IMR-90 (cell line): ENCODE data around the gene TNIP1. TPM values are rescaled to one million over a fixed set of nuclear protein-coding genes. Genes with fewer than 3 reads are reported as not detected.

Experiments used
- ATAC-seq: fragments of 200-7000 bp; cut with Tn5 transposase; 2 replicates; pipeline ENCODE4 v1.9.1; 2020; ENCODE audit warnings: low read depth, mild to moderate bottlenecking, moderate library complexity
- BruUV-seq: library from RNA; stranded (reverse); fragments of 400-500 nt; replicated peaks from 2 replicates; lab custom pipeline; 2021; lab: Mats Ljungman, UMichigan
- CTCF ChIA-PET: fragments of 300-600 bp; formaldehyde crosslinking; extraction: SDS; loops from one replicate; lab custom pipeline; 2021; ENCODE audit warnings: antibody characterized with exemption; lab: Yijun Ruan, JAX
- POLR2A ChIA-PET: fragments of 300-600 bp; sonication (Branson Sonifier 250); formaldehyde crosslinking; loops from one replicate; lab custom pipeline; 2022; ENCODE audit warnings: antibody characterized with exemption; ENCODE audit not compliant: unreplicated experiment; lab: Charles Lee
- DNase-seq: peaks from one replicate; pipeline ENCODE4 v3.0.0; 2013
- H2AFZ ChIP-seq: replicated peaks from 2 replicates; pipeline ENCODE3; 2013; ENCODE audit warnings: low read length, mild to moderate bottlenecking; ENCODE audit not compliant: poor library complexity
- H2AK5ac ChIP-seq: 2 replicates; pipeline ENCODE4 v1.6.1; 2013; ENCODE audit warnings: low read depth, low read length, inconsistent platforms
- H2AK9ac ChIP-seq: replicated peaks from 2 replicates; pipeline ENCODE3; 2013; ENCODE audit warnings: mild to moderate bottlenecking, low read depth, low read length, moderate library complexity; ENCODE audit not compliant: poor library complexity
- H2BK120ac ChIP-seq: 2 replicates; pipeline ENCODE4 v1.6.1; 2013; ENCODE audit warnings: low read depth, low read length, inconsistent platforms
- H2BK15ac ChIP-seq: 3 replicates; pipeline ENCODE4 v1.6.1; 2013; ENCODE audit warnings: low read depth, low read length, inconsistent platforms
- H2BK20ac ChIP-seq: 2 replicates; pipeline ENCODE4 v1.6.1; 2013; ENCODE audit warnings: low read depth, mild to moderate bottlenecking, inconsistent platforms, low read length, moderate library complexity
- H2BK5ac ChIP-seq: 2 replicates; pipeline ENCODE4 v1.6.1; 2013; ENCODE audit warnings: mild to moderate bottlenecking, low read depth, low read length, inconsistent platforms; ENCODE audit not compliant: poor library complexity, severe bottlenecking
- H3K14ac ChIP-seq: replicated peaks from 2 replicates; pipeline ENCODE4 v1.6.1; 2013; ENCODE audit warnings: low read depth, low read length, inconsistent platforms
- H3K18ac ChIP-seq: 2 replicates; pipeline ENCODE4 v1.6.1; 2013; ENCODE audit warnings: low read depth, low read length, control low read depth
- H3K23ac ChIP-seq: 2 replicates; pipeline ENCODE4 v1.6.1; 2013; ENCODE audit warnings: low read depth, low read length, inconsistent platforms
- H3K27ac ChIP-seq: 2 replicates; pipeline ENCODE4 v1.5.1; 2013; ENCODE audit warnings: mild to moderate bottlenecking, control low read depth, low read length; ENCODE audit not compliant: insufficient read depth
- H3K27me3 ChIP-seq: 2 replicates; pipeline ENCODE4 v1.6.1; 2013; ENCODE audit warnings: low read length; ENCODE audit not compliant: control insufficient read depth, insufficient read depth
- H3K36me3 ChIP-seq: 2 replicates; pipeline ENCODE4 v1.6.1; 2013; ENCODE audit warnings: low read length, mixed read lengths; ENCODE audit not compliant: control insufficient read depth, insufficient read depth
- H3K4ac ChIP-seq: 2 replicates; pipeline ENCODE4 v1.6.1; 2013; ENCODE audit warnings: low read depth, low read length, inconsistent platforms
- H3K4me1 ChIP-seq: 2 replicates; pipeline ENCODE4 v1.6.1; 2013; ENCODE audit warnings: low read length, mixed read lengths; ENCODE audit not compliant: control insufficient read depth, insufficient read depth
- H3K4me2 ChIP-seq: 2 replicates; pipeline ENCODE4 v1.6.1; 2013; ENCODE audit warnings: low read depth, mild to moderate bottlenecking, control low read depth, low read length, moderate library complexity
- H3K4me3 ChIP-seq: 2 replicates; pipeline ENCODE4 v1.5.1; 2013; ENCODE audit warnings: low read depth, mild to moderate bottlenecking, control low read depth, low read length, moderate library complexity; ENCODE audit not compliant: insufficient read depth
- H3K56ac ChIP-seq: 2 replicates; pipeline ENCODE4 v1.6.1; 2013; ENCODE audit warnings: low read length, inconsistent platforms; ENCODE audit not compliant: insufficient read depth; ENCODE audit errors: extremely low read depth
- H3K79me1 ChIP-seq, 2 experiments: 2 replicates each; pipeline ENCODE4 v1.6.1; 2013; ENCODE audit warnings: low read length in 2 of 2, inconsistent platforms in 1 of 2, low read depth in 1 of 2
- H3K9ac ChIP-seq: 2 replicates; pipeline ENCODE4 v1.6.1; 2013; ENCODE audit warnings: low read depth, low read length, control low read depth
- H3K9me1 ChIP-seq: 2 replicates; pipeline ENCODE4 v1.6.1; 2013; ENCODE audit warnings: low read length, inconsistent platforms; ENCODE audit not compliant: insufficient read depth
- H3K9me3 ChIP-seq: 2 replicates; pipeline ENCODE4 v1.6.1; 2013; ENCODE audit warnings: low read length; ENCODE audit not compliant: control insufficient read depth, insufficient read depth
- H4K20me1 ChIP-seq: 2 replicates; pipeline ENCODE4 v1.6.1; 2013; ENCODE audit warnings: low read length, inconsistent platforms; ENCODE audit not compliant: insufficient read depth
- H4K5ac ChIP-seq: 2 replicates; pipeline ENCODE4 v1.6.1; 2013; ENCODE audit warnings: mild to moderate bottlenecking, low read depth, low read length, control low read depth
- H4K8ac ChIP-seq, 2 experiments: 2 replicates each; pipeline ENCODE4 v1.6.1; 2013; ENCODE audit warnings: low read depth in 2 of 2, low read length in 2 of 2, control low read depth in 1 of 2, inconsistent platforms in 1 of 2
- H4K91ac ChIP-seq: 2 replicates; pipeline ENCODE4 v1.6.1; 2013; ENCODE audit warnings: low read depth, low read length, inconsistent platforms; ENCODE audit not compliant: insufficient read depth
- ELK1 ChIP-seq: fragments of 150-350 bp; IDR thresholded peaks from 2 replicates; pipeline ENCODE4 v1.6.1; 2016; ENCODE audit warnings: low read depth, mild to moderate bottlenecking, low read length, moderate library complexity, borderline replicate concordance
- FOS ChIP-seq: fragments of 150-350 bp; IDR thresholded peaks from 2 replicates; pipeline ENCODE4 v1.6.1; 2016; ENCODE audit warnings: low read depth, low read length
- MAZ ChIP-seq: IDR thresholded peaks from 2 replicates; pipeline ENCODE4 v1.6.1; 2012; ENCODE audit warnings: low read depth, mild to moderate bottlenecking, low read length, improper control_type of control experiment, moderate library complexity, borderline replicate concordance
- NFE2L2 ChIP-seq: fragments of 150-350 bp; IDR thresholded peaks from 2 replicates; pipeline ENCODE4 v1.6.1; 2016; ENCODE audit warnings: low read depth, mild to moderate bottlenecking, low read length
- USF2 ChIP-seq: fragments of 150-350 bp; IDR thresholded peaks from 2 replicates; pipeline ENCODE4 v1.6.1; 2017; ENCODE audit warnings: mild to moderate bottlenecking, antibody characterized with exemption, low read length, low read depth
- WGBS, 2 experiments: methylation state at CpG; one replicate each; pipeline versions ENCODE4 v1.1.5 to v1.1.7; 2013; ENCODE audit warnings: missing lambda C conversion rate in 2 of 2; ENCODE audit not compliant: insufficient read length in 1 of 2; ENCODE audit errors: extremely low coverage in 2 of 2; 5-methylcytosine and 5-hydroxymethylcytosine counted together
- dilution Hi-C: fragments of 300-500 bp; cut with HindIII; formaldehyde crosslinking; loops from one replicate; pipeline ENCODE4 v1.14.3; 2018; ENCODE audit warnings: low sequenced_read_pairs; ENCODE audit not compliant: unreplicated experiment
- in situ Hi-C: fragments of 300-500 bp; cut with MboI; formaldehyde crosslinking; loops from 3 replicates; pipeline ENCODE4 v1.14.3; 2019; ENCODE audit warnings: low sequenced_read_pairs, inconsistent platforms, mixed read lengths
- intact Hi-C: fragments of 100-400 bp; cut with micrococcal nuclease; formaldehyde crosslinking; loops from 2 replicates; pipeline ENCODE4 v1.10.0; 2022
- polyA plus RNA-seq, 3 experiments: library from polyadenylated mRNA; depleted of rRNA; stranded (reverse); fragments of >200 nt; gene quantifications; 2 replicates each; pipeline ENCODE4 v1.2.3, GENCODE V29; 2012; ENCODE audit warnings: low replicate concordance in 1 of 3
- total RNA-seq: library from RNA; depleted of rRNA; stranded (reverse); fragments of >200 nt; gene quantifications from 2 replicates; pipeline ENCODE4 v1.2.3, GENCODE V29; 2012

The TNIP1 gene
- total and polyA plus RNA-seq, 2 of the 4 experiments (the other 2 are of a cell fraction): 63.8 to 92.8 TPM

DNA sequence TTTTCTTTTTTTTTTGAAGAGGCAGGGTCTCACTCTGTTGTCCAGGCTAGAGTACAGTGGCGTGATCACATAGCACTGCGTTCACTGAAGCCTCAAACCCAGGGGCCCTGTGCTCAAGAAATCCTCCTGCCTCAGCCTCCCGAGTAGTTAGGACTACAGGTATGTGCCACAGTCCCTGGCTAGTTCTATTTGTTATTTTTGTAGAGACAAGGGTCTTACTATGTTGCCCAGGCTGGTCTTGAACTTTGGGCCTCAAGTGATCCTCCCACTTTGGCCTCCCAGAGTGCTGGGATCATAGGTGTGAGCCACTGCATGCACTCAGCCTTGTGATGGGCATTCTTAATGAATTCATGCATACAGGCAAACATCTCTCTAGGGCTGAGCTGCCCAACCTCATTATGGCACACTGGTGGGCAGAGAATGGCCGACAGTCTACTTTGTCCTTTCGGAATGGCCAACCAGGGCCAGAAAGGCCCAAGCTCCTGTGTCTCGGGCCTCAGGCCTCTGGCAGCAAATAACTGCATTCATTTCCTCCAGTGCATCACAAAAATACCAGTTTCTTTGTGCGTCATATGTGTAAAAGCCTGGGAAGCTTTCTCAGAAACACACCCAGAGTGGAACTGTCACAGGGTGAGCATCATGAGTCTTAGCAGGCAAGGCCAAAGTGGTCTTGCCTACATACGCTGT, 49.5 kb upstream of the TNIP1 start:
- WGBS, 2 experiments: 100% methylated on average over 1 of the region's 8 CpGs; no CpG with 5 or more reads in 1 of the 2 experiments
- Histone ChIP-seq H3K79me1 (peaks cover 17 to 49% of the 10 kb centered on the region in 2 experiments), H4K91ac (no peak overlapping the region), H3K56ac (no peak overlapping the region), H2AK5ac (no peak overlapping the region), H3K9ac (no peak overlapping the region), H2BK5ac (no peak overlapping the region), H2BK15ac (no peak overlapping the region), H3K9me3 (no peaks in the 10 kb centered on the region), H3K27ac (no peak overlapping the region), H3K9me1 (no peaks in the 10 kb centered on the region; the same call in 1 of the 2 replicates), H4K5ac (no peak overlapping the region), H2BK120ac (no peak overlapping the region), H4K20me1 (peaks cover 26% of the 10 kb centered on the region), H3K4me1 (no peaks in the 10 kb centered on the region), H2AK9ac (no peak overlapping the region), H3K36me3 (peaks cover 84% of the 10 kb centered on the region), H2BK20ac (no peak overlapping the region), H2AFZ (no peak overlapping the region), H3K23ac (no peak overlapping the region), H3K4me3 (no peak overlapping the region), H3K18ac (no peak overlapping the region), H4K8ac (no peak overlapping the region), H3K14ac (no peak overlapping the region), H3K4ac (no peak overlapping the region), H3K4me2 (no peak overlapping the region), H3K27me3 (no peaks in the 10 kb centered on the region)
- dilution Hi-C loops: no loop called here
- intact Hi-C loops: no loop called here
- TF ChIP-seq NFE2L2: no peak
- TF ChIP-seq FOS: no peak
- no peak for TF ChIP-seq ELK1
- TF ChIP-seq MAZ: no peak
- no peak for TF ChIP-seq USF2
- ChIA-PET POLR2A (no interaction called here), CTCF (interaction anchor here (0.6 kb wide), 1 partner anchor 679 kb away, joined by 3 read pairs; no protein-coding TSS in a partner anchor)
- ATAC-seq (no peak), DNase-seq (no peak)
- in situ Hi-C loops: no loop called here
- no TSS peak for BruUV-seq
